DOHH2 (cell line): Measurements from ENCODE around the gene INSIG1.

Experiments
- H3F3A ChIP-seq: fragments of 200-600 bp; sonication (generic), shearing (Covaris generic); 2 replicates; pipeline ENCODE4 v1.6.0; 2016; ENCODE audit warnings: antibody characterized with exemption, mild to moderate bottlenecking; ENCODE audit not compliant: control insufficient read depth, insufficient read depth
- H3K27ac ChIP-seq: fragments of 200-600 bp; sonication (generic); 2 replicates; pipeline ENCODE4 v1.5.1; 2014; ENCODE audit warnings: low read depth, mild to moderate bottlenecking, low read length, moderate library complexity
- H3K27me3 ChIP-seq: fragments of 200-600 bp; sonication (generic); 2 replicates; pipeline ENCODE4 v1.6.1; 2014; ENCODE audit warnings: mild to moderate bottlenecking, low read length, mixed read lengths; ENCODE audit not compliant: control insufficient read depth
- H3K36me3 ChIP-seq: fragments of 200-600 bp; sonication (generic); 2 replicates; pipeline ENCODE4 v1.6.1; 2014; ENCODE audit warnings: mild to moderate bottlenecking, low read length, moderate library complexity, mixed read lengths; ENCODE audit not compliant: control insufficient read depth
- H3K4me1 ChIP-seq: fragments of 200-600 bp; sonication (generic); 2 replicates; pipeline ENCODE4 v1.6.1; 2014; ENCODE audit warnings: mild to moderate bottlenecking, low read length, mixed read lengths; ENCODE audit not compliant: control insufficient read depth
- H3K4me2 ChIP-seq: fragments of 200-600 bp; sonication (generic); 2 replicates; pipeline ENCODE4 v1.6.0; 2014; ENCODE audit warnings: mild to moderate bottlenecking, low read length, moderate library complexity
- H3K4me3 ChIP-seq: fragments of 200-600 bp; sonication (generic); 2 replicates; pipeline ENCODE4 v1.5.1; 2014; ENCODE audit warnings: mild to moderate bottlenecking, low read length, mixed read lengths
- H3K79me2 ChIP-seq: fragments of 200-600 bp; sonication (generic); 2 replicates; pipeline ENCODE4 v1.6.1; 2014; ENCODE audit warnings: mild to moderate bottlenecking, low read length, mixed read lengths; ENCODE audit not compliant: control insufficient read depth
- H3K9me2 ChIP-seq: fragments of 200-600 bp; sonication (generic); replicated peaks from 2 replicates; pipeline ENCODE4 v1.6.1; 2014; ENCODE audit warnings: mild to moderate bottlenecking, low read length, mixed read lengths; ENCODE audit not compliant: control insufficient read depth
- H3K9me3 ChIP-seq: fragments of 200-600 bp; sonication (generic); 2 replicates; pipeline ENCODE4 v1.6.1; 2014; ENCODE audit warnings: antibody characterized with exemption, low read length, mixed read lengths; ENCODE audit not compliant: control insufficient read depth, insufficient read depth
- H4K20me1 ChIP-seq: fragments of 200-600 bp; sonication (generic); 2 replicates; pipeline ENCODE4 v1.6.0; 2014; ENCODE audit warnings: low read depth, mild to moderate bottlenecking, antibody characterized with exemption, low read length, moderate library complexity; ENCODE audit not compliant: control insufficient read depth, insufficient read depth
- EZH2phosphoT487 ChIP-seq: fragments of 200-600 bp; sonication (generic); IDR thresholded peaks from 2 replicates; pipeline ENCODE4 v1.6.1; 2017; ENCODE audit warnings: borderline replicate concordance, mild to moderate bottlenecking, antibody characterized with exemption, low read length, moderate library complexity, mixed read lengths
- TF ChIP-seq, protein P1 (sequence below): fragments of 200-600 bp; sonication (generic); IDR thresholded peaks from one replicate; pipeline ENCODE4 v1.5.1; 2014; ENCODE audit warnings: antibody characterized with exemption, mild to moderate bottlenecking, low read depth, low read length; ENCODE audit not compliant: poor library complexity, severe bottlenecking

The INSIG1 gene

DNA sequence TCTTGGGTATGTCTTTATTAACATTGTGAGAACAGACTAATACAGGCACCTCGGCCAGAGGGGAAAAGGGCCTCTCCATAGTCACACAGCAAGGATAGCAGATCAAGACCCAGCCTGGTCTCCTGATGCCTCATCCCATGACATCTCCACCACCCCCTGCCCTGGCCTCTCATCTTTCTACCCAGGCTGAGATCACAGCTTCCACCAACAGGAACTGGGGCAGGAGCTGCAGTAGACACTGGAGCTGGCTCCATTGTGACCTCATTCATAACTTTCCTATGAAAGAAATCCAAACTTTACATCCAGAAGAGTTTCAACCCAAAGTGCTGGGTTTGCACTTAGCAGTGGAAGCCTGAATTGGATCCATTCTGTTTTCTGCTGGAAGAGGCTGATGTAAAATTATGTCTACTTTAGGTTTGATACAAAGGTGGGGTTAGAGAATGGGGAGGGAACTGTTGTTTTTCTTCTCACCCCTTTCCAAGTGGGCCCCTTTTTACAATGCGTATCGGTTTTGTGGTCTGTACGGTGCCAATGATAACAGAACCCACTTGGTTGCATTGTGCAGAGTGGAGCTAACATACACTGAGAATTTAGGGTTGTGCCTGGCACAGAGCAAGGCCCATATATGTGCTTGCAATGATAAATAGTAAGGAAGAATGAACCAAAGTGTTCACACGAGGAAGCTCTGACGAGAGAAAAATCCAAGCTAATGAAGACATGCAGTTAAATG lies 28.6 kb upstream of the INSIG1 start:
- Histone ChIP-seq H3F3A (no peaks in the 10 kb centered on the region), H3K4me3 (no peak overlapping the region), H3K27ac (no peak overlapping the region), H3K9me2 (no peaks in the 10 kb centered on the region), H3K9me3 (no peaks in the 10 kb centered on the region), H3K27me3 (peaks cover 18% of the 10 kb centered on the region), H3K4me2 (no peak overlapping the region), H3K36me3 (no peaks in the 10 kb centered on the region), H3K4me1 (no peaks in the 10 kb centered on the region), H3K79me2 (no peaks in the 10 kb centered on the region), H4K20me1 (no peaks in the 10 kb centered on the region)
- TF ChIP-seq EZH2phosphoT487 = no peak
- TF ChIP-seq, protein P1, sequence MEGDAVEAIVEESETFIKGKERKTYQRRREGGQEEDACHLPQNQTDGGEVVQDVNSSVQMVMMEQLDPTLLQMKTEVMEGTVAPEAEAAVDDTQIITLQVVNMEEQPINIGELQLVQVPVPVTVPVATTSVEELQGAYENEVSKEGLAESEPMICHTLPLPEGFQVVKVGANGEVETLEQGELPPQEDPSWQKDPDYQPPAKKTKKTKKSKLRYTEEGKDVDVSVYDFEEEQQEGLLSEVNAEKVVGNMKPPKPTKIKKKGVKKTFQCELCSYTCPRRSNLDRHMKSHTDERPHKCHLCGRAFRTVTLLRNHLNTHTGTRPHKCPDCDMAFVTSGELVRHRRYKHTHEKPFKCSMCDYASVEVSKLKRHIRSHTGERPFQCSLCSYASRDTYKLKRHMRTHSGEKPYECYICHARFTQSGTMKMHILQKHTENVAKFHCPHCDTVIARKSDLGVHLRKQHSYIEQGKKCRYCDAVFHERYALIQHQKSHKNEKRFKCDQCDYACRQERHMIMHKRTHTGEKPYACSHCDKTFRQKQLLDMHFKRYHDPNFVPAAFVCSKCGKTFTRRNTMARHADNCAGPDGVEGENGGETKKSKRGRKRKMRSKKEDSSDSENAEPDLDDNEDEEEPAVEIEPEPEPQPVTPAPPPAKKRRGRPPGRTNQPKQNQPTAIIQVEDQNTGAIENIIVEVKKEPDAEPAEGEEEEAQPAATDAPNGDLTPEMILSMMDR = no peak

DNA sequence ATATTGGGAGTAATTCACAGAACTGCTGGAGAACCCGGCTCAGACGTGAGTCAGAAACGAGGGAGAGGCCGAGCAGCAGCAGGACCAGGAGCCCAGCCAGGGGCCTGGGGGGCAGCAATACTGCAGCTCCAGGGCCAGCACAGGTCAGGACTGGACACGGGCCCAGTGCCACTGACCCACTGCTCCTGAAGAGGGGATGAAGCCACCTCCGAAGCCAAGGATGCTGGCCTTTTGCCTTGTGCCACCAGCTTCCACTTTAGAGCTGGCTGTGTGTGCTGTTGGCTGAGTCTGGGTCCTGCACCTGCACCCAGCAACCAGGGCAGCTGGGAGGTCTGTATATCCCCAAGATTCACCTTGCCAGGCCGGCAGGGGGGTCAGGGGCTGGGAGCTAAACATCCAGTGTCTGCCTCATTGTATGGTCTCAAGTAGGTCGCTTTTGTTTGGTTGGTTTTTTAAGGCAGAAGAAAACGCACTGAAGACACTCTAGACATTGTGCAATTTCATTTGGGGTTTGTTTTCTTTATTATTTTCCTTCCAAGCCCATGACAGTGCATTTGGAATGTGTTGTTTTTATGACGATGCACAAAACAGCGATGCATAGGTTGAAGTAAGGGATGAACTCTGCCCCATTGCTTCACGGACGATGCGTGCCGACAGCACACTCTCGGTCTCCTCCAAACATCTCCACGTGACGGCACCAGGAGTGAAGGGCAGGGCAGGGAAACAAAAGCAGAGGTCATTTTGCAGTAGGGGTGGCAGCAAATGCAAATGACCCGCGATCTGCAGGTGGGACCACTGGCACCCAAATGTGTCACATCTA lies 27.7 kb upstream of the INSIG1 start:
- no peak overlapping the region for H3K27ac ChIP-seq
- H3K36me3 ChIP-seq = no peaks in the 10 kb centered on the region
- no peaks in the 10 kb centered on the region for H4K20me1 ChIP-seq
- no peaks in the 10 kb centered on the region for H3K4me1 ChIP-seq
- TF ChIP-seq, protein P1 = no peak
- no peaks in the 10 kb centered on the region for H3K79me2 ChIP-seq
- H3K4me2 ChIP-seq = no peak overlapping the region
- no peaks in the 10 kb centered on the region for H3K9me2 ChIP-seq
- H3K4me3 ChIP-seq = no peak overlapping the region
- H3F3A ChIP-seq = no peaks in the 10 kb centered on the region
- H3K9me3 ChIP-seq = no peaks in the 10 kb centered on the region
- H3K27me3 ChIP-seq = peaks cover 27% of the 10 kb centered on the region

DNA sequence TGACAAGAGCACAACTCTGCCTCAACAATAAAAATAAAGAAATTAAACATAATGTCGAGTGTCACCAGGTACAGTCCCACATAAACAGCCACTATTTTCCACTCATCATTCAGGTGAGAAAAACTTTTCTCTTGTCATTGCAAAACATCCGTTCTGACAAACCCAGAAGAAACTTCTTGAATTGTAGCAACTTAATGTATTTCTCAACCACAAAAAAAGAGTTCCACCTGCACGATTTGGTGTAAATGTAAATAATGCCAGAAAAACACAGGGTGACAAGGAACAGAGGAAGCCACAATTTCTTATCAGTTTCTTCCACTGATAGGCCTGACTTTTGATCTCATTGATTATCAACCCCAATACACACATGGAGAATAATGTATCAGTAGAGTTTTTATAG lies 26.8 kb upstream of the INSIG1 start:
- no peaks in the 10 kb centered on the region for H3K4me1 ChIP-seq
- H3K4me2 ChIP-seq = no peak overlapping the region
- H3K4me3 ChIP-seq = no peak overlapping the region
- peaks cover 32% of the 10 kb centered on the region for H3K27me3 ChIP-seq
- H3K27ac ChIP-seq = no peak overlapping the region
- H3K9me2 ChIP-seq = no peaks in the 10 kb centered on the region
- H3K79me2 ChIP-seq = no peaks in the 10 kb centered on the region
- TF ChIP-seq, protein P1 = no peak
- TF ChIP-seq EZH2phosphoT487 = no peak
- H4K20me1 ChIP-seq = no peaks in the 10 kb centered on the region
- no peaks in the 10 kb centered on the region for H3K36me3 ChIP-seq
- no peaks in the 10 kb centered on the region for H3F3A ChIP-seq
- H3K9me3 ChIP-seq = no peaks in the 10 kb centered on the region
